GM12878 (cell line): ENCODE results near the gene SH3BP1. TPM values are rescaled to one million over a fixed set of nuclear protein-coding genes. Genes with fewer than 3 reads are reported as not detected.

ENCODE experiments used
- ATAC-seq: fragments of 200-7000 bp; cut with Tn5 transposase; 3 replicates; pipeline ENCODE4 v1.9.1; 2020; ENCODE audit warnings: mild to moderate bottlenecking, moderate library complexity
- BruUV-seq: library from RNA; stranded (reverse); fragments of 400-500 nt; replicated peaks from 2 replicates; lab custom pipeline; 2021; lab: Mats Ljungman, UMichigan
- CTCF ChIA-PET: fragments of 300-600 bp; sonication (Branson Sonifier 250); formaldehyde crosslinking; extraction: SDS; loops from one replicate; lab custom pipeline; 2021; ENCODE audit warnings: inconsistent platforms; lab: Yijun Ruan, JAX
- POLR2A ChIA-PET: fragments of 350-600 bp; formaldehyde crosslinking; extraction: SDS; loops from one replicate; lab custom pipeline; 2021; ENCODE audit warnings: inconsistent platforms; lab: Charles Lee
- RAD21 ChIA-PET: fragments of 300-600 bp; sonication (Branson Sonifier 250); formaldehyde crosslinking; loops from one replicate; lab custom pipeline; 2023; ENCODE audit warnings: antibody characterized with exemption; ENCODE audit not compliant: unreplicated experiment; lab: Charles Lee
- SMC1A ChIA-PET: fragments of 300-600 bp; sonication (Branson Sonifier 250); formaldehyde crosslinking; loops from one replicate; lab custom pipeline; 2023; ENCODE audit not compliant: unreplicated experiment, uncharacterized antibody; lab: Charles Lee
- DNase-seq: peaks from one replicate; pipeline ENCODE4 v3.0.0-alpha.2; 2011; ENCODE audit warnings: low read depth, low spot score
- FAIRE-seq: peaks from 3 replicates; lab custom pipeline; 2011; peaks lifted over from hg19 to GRCh38; lab: Jason Lieb, UNC
- H2AFZ ChIP-seq: 2 replicates; pipeline ENCODE4 v1.6.0; 2011; ENCODE audit warnings: low read depth, low read length, control low read depth; ENCODE audit not compliant: control insufficient read depth
- H3K27ac ChIP-seq: 2 replicates; pipeline ENCODE4 v1.5.1; 2011; ENCODE audit warnings: control low read depth; ENCODE audit not compliant: control insufficient read depth, insufficient read depth
- H3K27me3 ChIP-seq, 2 experiments: replicated peaks in 1 of 2; 2 replicates each; pipeline versions ENCODE4 v1.6.0 to v1.6.1; 2011; ENCODE audit warnings: low read length in 1 of 2; ENCODE audit not compliant: control insufficient read depth in 2 of 2, insufficient read depth in 2 of 2
- H3K36me3 ChIP-seq, 2 experiments: 2 replicates each; pipeline ENCODE4 v1.5.1; 2011; ENCODE audit warnings: low read length in 1 of 2; ENCODE audit not compliant: control insufficient read depth in 2 of 2, insufficient read depth in 2 of 2
- H3K4me1 ChIP-seq: 2 replicates; pipeline ENCODE4 v1.6.1; 2011; ENCODE audit warnings: mild to moderate bottlenecking, low read length, moderate library complexity, mixed read lengths; ENCODE audit not compliant: control insufficient read depth, insufficient read depth
- H3K4me2 ChIP-seq: 2 replicates; pipeline ENCODE4 v1.6.0; 2011; ENCODE audit warnings: control low read depth; ENCODE audit not compliant: control insufficient read depth, insufficient read depth
- H3K4me3 ChIP-seq: fragments of 200-600 bp; sonication (generic); 2 replicates; pipeline ENCODE4 v1.5.1; 2016
- H3K79me2 ChIP-seq: 2 replicates; pipeline ENCODE4 v1.6.0; 2011; ENCODE audit warnings: low read length; ENCODE audit not compliant: control insufficient read depth, insufficient read depth
- H3K9ac ChIP-seq: 2 replicates; pipeline ENCODE4 v1.8.0; 2011; ENCODE audit warnings: low read length, control low read depth, mixed read lengths; ENCODE audit not compliant: control insufficient read depth, insufficient read depth
- H3K9me3 ChIP-seq: replicated peaks from 3 replicates; pipeline ENCODE4 v1.5.1; 2011; ENCODE audit warnings: mild to moderate bottlenecking, low read length; ENCODE audit not compliant: control insufficient read depth, insufficient read depth
- H4K20me1 ChIP-seq: 2 replicates; pipeline ENCODE4 v1.6.0; 2011; ENCODE audit not compliant: control insufficient read depth, insufficient read depth
- CHD1 ChIP-seq: IDR thresholded peaks from 2 replicates; pipeline ENCODE4 v1.6.1; 2012; ENCODE audit warnings: low read depth, low read length, improper control_type of control experiment
- CREB1 ChIP-seq: IDR thresholded peaks from 2 replicates; pipeline ENCODE4 v1.6.1; 2012; ENCODE audit warnings: low read depth, mild to moderate bottlenecking, inconsistent platforms
- EZH2 ChIP-seq: IDR thresholded peaks from 2 replicates; pipeline ENCODE4 v1.6.1; 2012; ENCODE audit warnings: low read depth, mild to moderate bottlenecking, control low read depth, inconsistent platforms, low read length, borderline replicate concordance; ENCODE audit not compliant: control insufficient read depth
- KDM1A ChIP-seq: fragments of 200-600 bp; sonication (generic); IDR thresholded peaks from 2 replicates; pipeline ENCODE4 v1.6.1; 2016; ENCODE audit warnings: borderline replicate concordance
- NR2F1 ChIP-seq: fragments of 450-650 bp; conservative IDR thresholded peaks from 2 replicates; pipeline ENCODE4 v1.6.1; 2017; ENCODE audit warnings: mild to moderate bottlenecking
- SIN3A ChIP-seq: IDR thresholded peaks from 2 replicates; pipeline ENCODE4 v1.6.1; 2012; ENCODE audit warnings: low read depth, low read length, improper control_type of control experiment
- WGBS: methylation state at CpG from one replicate; pipeline ENCODE4 v1.1.6; 2016; ENCODE audit warnings: low lambda C conversion rate; ENCODE audit not compliant: insufficient replicate concordance, insufficient coverage; ENCODE audit errors: missing lambda C conversion rate; 5-methylcytosine and 5-hydroxymethylcytosine counted together
- in situ Hi-C: fragments of 300-500 bp; cut with MboI; formaldehyde crosslinking; loops from 9 replicates; pipeline ENCODE4 v1.14.3; 2018; ENCODE audit warnings: mixed read lengths
- intact Hi-C: fragments of 100-400 bp; cut with micrococcal nuclease; formaldehyde crosslinking; loops from one replicate; pipeline ENCODE4 v1.14.2; 2022; ENCODE audit not compliant: unreplicated experiment
- polyA plus RNA-seq, 11 experiments: library from polyadenylated mRNA; depleted of rRNA in 4 of 11; unstranded in 6 of 11; stranded (reverse) in 5 of 11; fragments of >200 nt; fragmentation: Nextera tagmentation in 4 of 11; fragmentation: Illumina TruSeq in 1 of 11; extraction: Ambion mirVana in 4 of 11; extraction: Trizol in 1 of 11; gene quantifications; 1 replicate in 1 of 11; 2 replicates in 10 of 11; pipeline versions ENCODE4 v1.2.1 to v1.2.3, GENCODE V29; 2011 to 2016; ENCODE audit warnings: inconsistent platforms in 2 of 11, missing spikeins in 2 of 11, low read depth in 1 of 11
- total RNA-seq, 4 experiments: library from RNA; depleted of rRNA in 3 of 4; stranded (reverse); fragments of >200 nt in 3 of 4; fragmentation: Illumina TruSeq in 1 of 4; extraction: Trizol in 1 of 4; gene quantifications; 2 replicates each; pipeline versions ENCODE4 v1.2.1 to v1.2.3, GENCODE V29; 2013 to 2021

Gene SH3BP1
- total and polyA plus RNA-seq, 10 of the 15 experiments (the other 5 are each of a cell fraction or from before 2014, with no cell fraction given), result 0.29 to 70.5 (median 22.5) TPM

- no peaks in the 10 kb centered on the region for H3K9me3 ChIP-seq
- peaks cover 6% of the 10 kb centered on the region for H3K4me1 ChIP-seq
- peaks cover 7% of the 10 kb centered on the region for H3K79me2 ChIP-seq
- ATAC-seq, result peak; percentile 27; the same call in 2 of the 3 replicates
- H3K9ac ChIP-seq, result no peak overlapping the region
- DNase-seq, result no peak
- H3K36me3 ChIP-seq, result peaks cover 13 to 24% of the 10 kb centered on the region in 2 experiments
- 84% methylated on average over 27 of the region's 27 CpGs for WGBS
- H3K4me3 ChIP-seq, result no peak overlapping the region
- FAIRE-seq, result no peak
- ChIA-PET SMC1A (interaction anchor here (1.1 kb wide), 1 partner anchor 8 kb away, joined by 3 read pairs; the partner anchor contains the start of gene GGA1), CTCF (interaction anchor here (0.7 to 14.9 kb wide), 7 partner anchors 8 to 65 kb away, joined by 3 to 275 read pairs (median 4); partner anchors contain the start of genes LGALS1, NOL12 and SH3BP1), POLR2A (interaction anchor here (0.6 to 0.9 kb wide), 2 partner anchors 10 to 45 kb away, joined by 4 to 5 read pairs; no protein-coding TSS in a partner anchor), RAD21 (interaction anchor here (0.9 kb wide), 1 partner anchor 42 kb away, joined by 3 read pairs; the partner anchor contains the start of gene PDXP)
- no peak overlapping the region for H3K4me2 ChIP-seq
- intact Hi-C loops (no loop called here), in situ Hi-C loops (no loop called here)
- H3K27me3 ChIP-seq, result no peaks in the 10 kb centered on the region
- no peaks in the 10 kb centered on the region for H4K20me1 ChIP-seq
- no peak overlapping the region for H2AFZ ChIP-seq
- no peak overlapping the region for H3K27ac ChIP-seq
- TF ChIP-seq SIN3A, result no peak
- 0 out of 2 replicates have a peak, but pooled peaks have one; percentile 40 for TF ChIP-seq CREB1
- no peak for TF ChIP-seq NR2F1
- no peak for TF ChIP-seq KDM1A
- TF ChIP-seq CHD1, result no peak
- no peak for TF ChIP-seq EZH2
- TF ChIP-seq, all 136 proteins: peak for 1
- BruUV-seq, result no TSS peak
These were observed 23.0 kb upstream of the SH3BP1 start for GRCh38 chr22:37616201-37617083.
